GM21825 (cell line): Measurements from ENCODE around the gene NFKB2.

Experiments
- ATAC-seq: cut with Tn5 transposase; IDR thresholded peaks from one replicate; pipeline ENCODE4 v1.9.1; 2021; ENCODE audit warnings: mild to moderate bottlenecking, moderate library complexity; ENCODE audit not compliant: unreplicated experiment

Gene NFKB2

GRCh38 chr10:102407425-102408130 is 12.1 kb downstream of the NFKB2 start:
- no peak for ATAC-seq

- no peak for ATAC-seq
Measured at GRCh38 chr10:102408131-102408727, 12.7 kb downstream of the NFKB2 start.

GRCh38 chr10:102408728-102409603 is 13.5 kb downstream of the NFKB2 start:
- ATAC-seq, result no peak

GRCh38 chr10:102409604-102410428 is 14.3 kb downstream of the NFKB2 start:
- no peak for ATAC-seq

- ATAC-seq, result no peak
Measured at GRCh38 chr10:102410429-102411073, 15.0 kb downstream of the NFKB2 start.

- no peak for ATAC-seq
Measured at GRCh38 chr10:102411341-102412255, 16.1 kb downstream of the NFKB2 start.

- no peak for ATAC-seq
Measured at GRCh38 chr10:102412293-102412692, 16.8 kb downstream of the NFKB2 start.

- ATAC-seq, result no peak
Measured at GRCh38 chr10:102413053-102413705, 17.7 kb downstream of the NFKB2 start.

GRCh38 chr10:102413806-102414561 is 18.5 kb downstream of the NFKB2 start:
- ATAC-seq, result no peak

- no peak for ATAC-seq
Measured at GRCh38 chr10:102414749-102415148, 19.2 kb downstream of the NFKB2 start.

- ATAC-seq, result no peak
Measured at GRCh38 chr10:102416283-102416682, 20.8 kb downstream of the NFKB2 start.

GRCh38 chr10:102416695-102417094 is 21.2 kb downstream of the NFKB2 start:
- no peak for ATAC-seq

- ATAC-seq, result no peak
Measured at GRCh38 chr10:102418622-102419268, 23.2 kb downstream of the NFKB2 start, which contains the start of gene PSD. Gene PSD (minus strand): TSS chr10:102418785. CDS start chr10:102417038, 1,747 bp downstream.

- no peak for ATAC-seq
Measured at GRCh38 chr10:102419269-102420180, 24.0 kb downstream of the NFKB2 start.

GRCh38 chr10:102420181-102420713 is 24.7 kb downstream of the NFKB2 start:
- no peak for ATAC-seq
